Neuron (in vitro differentiated cells): ENCODE data around the gene PDGFC.

ENCODE experiments used
- H2AFZ ChIP-seq: one replicate; pipeline ENCODE4 v1.6.1; 2013; ENCODE audit warnings: low read depth, mild to moderate bottlenecking, inconsistent platforms, low read length, moderate library complexity
- H3K27me3 ChIP-seq: one replicate; pipeline ENCODE4 v1.6.1; 2013; ENCODE audit warnings: low read length; ENCODE audit not compliant: insufficient read depth
- H3K36me3 ChIP-seq: one replicate; pipeline ENCODE4 v1.6.1; 2013; ENCODE audit warnings: low read length; ENCODE audit not compliant: insufficient read depth
- H3K4me1 ChIP-seq: one replicate; pipeline ENCODE4 v1.6.1; 2013; ENCODE audit warnings: low read length; ENCODE audit not compliant: insufficient read depth
- H3K4me3 ChIP-seq: 2 replicates; pipeline ENCODE4 v1.5.1; 2013; ENCODE audit warnings: mild to moderate bottlenecking, low read length, moderate library complexity
- H3K9me3 ChIP-seq: one replicate; pipeline ENCODE4 v1.6.1; 2013; ENCODE audit warnings: low read length

Gene PDGFC

DNA sequence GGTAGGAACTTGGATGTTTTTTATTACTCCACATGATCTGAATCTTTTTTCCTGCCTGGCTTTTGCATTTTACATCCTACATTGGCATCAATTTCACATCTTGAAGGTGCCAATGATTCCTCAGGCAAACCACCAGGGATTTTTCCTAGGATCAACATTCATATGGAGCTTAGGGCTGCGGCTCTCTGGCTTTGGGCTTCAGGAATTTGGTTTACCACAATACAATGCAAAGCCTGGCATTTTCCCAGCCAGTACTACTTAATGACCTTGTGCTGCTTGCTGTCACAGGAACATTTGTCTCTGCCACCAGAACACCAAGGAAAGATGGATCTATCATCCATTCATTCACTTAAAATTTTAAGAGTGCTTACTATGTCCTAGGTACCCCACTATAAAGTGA, 180.7 kb downstream of the PDGFC start:
- H2AFZ ChIP-seq, result no peak overlapping the region
- no peaks in the 10 kb centered on the region for H3K36me3 ChIP-seq
- H3K4me3 ChIP-seq, result no peak overlapping the region
- H3K9me3 ChIP-seq, result no peaks in the 10 kb centered on the region
- no peaks in the 10 kb centered on the region for H3K4me1 ChIP-seq
- no peaks in the 10 kb centered on the region for H3K27me3 ChIP-seq

DNA sequence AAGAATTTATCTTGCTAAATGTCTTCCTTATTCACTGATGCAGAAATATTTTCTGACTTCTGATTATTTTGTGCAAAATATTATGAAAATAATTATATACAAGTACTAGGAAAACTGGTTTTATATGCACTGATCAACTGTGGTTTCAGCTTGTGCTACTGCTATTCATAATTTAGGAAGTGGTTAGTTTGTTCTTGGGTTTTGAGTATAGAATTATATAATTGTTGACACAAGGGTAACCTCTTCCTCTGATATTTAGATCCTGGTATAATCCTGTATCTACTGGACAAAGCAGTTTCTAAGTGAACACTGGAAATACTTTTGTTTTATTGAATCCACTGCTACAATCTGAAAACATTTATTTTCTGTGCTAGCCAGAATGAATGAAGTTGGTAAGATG, 182.8 kb downstream of the PDGFC start:
- Histone ChIP-seq H3K4me3 (no peak overlapping the region), H2AFZ (no peak overlapping the region), H3K4me1 (no peaks in the 10 kb centered on the region)

DNA sequence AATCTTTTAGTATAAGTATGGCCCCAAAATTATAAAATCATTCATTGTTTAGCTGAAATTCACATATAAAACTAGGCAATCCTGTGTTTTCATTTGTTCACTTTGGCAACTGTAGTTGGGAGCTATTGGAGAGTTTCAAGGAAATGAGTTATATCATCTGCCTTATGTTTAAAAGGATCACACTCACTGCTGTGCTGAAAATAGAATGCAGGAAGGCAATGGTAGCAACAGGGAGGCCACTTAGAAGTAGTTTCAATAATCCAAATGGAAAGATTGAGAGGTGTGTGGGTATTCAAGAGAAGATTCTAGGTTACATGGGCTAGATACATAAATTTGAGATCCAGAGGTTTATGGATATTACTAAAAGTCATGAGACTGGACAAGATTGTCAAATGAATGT, 184.9 kb downstream of the PDGFC start:
- no peaks in the 10 kb centered on the region for H3K9me3 ChIP-seq
- no peak overlapping the region for H3K4me3 ChIP-seq
- H3K4me1 ChIP-seq, result no peaks in the 10 kb centered on the region
- no peaks in the 10 kb centered on the region for H3K27me3 ChIP-seq
- no peaks in the 10 kb centered on the region for H3K36me3 ChIP-seq
- H2AFZ ChIP-seq, result no peak overlapping the region

More for the DNA sequence above, 182.8 kb downstream of the PDGFC start:
- Histone ChIP-seq H3K36me3 (no peaks in the 10 kb centered on the region), H3K27me3 (no peaks in the 10 kb centered on the region), H3K9me3 (no peaks in the 10 kb centered on the region)

DNA sequence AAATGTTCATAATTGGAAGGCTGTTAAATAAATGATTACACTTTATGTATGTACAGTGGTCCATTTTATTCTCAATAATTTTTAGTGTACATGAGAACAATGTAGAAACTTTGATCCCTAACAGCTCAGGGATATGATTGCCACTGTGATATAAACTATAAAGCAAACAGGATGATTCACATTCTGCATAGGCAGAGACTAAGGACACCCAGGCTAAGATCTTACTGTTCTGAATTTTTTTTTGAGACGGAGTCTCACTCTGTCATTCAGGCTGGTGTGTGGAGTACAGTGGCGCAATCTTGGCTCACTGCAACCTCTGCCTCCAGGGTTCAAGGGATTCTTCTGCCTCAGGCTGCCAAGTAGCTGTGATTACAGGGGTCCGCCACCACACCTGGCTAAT, 186.6 kb downstream of the PDGFC start:
- H3K27me3 ChIP-seq, result no peaks in the 10 kb centered on the region
- H3K4me3 ChIP-seq, result no peak overlapping the region
- no peaks in the 10 kb centered on the region for H3K9me3 ChIP-seq
- H2AFZ ChIP-seq, result no peak overlapping the region
- no peaks in the 10 kb centered on the region for H3K36me3 ChIP-seq
- no peaks in the 10 kb centered on the region for H3K4me1 ChIP-seq

DNA sequence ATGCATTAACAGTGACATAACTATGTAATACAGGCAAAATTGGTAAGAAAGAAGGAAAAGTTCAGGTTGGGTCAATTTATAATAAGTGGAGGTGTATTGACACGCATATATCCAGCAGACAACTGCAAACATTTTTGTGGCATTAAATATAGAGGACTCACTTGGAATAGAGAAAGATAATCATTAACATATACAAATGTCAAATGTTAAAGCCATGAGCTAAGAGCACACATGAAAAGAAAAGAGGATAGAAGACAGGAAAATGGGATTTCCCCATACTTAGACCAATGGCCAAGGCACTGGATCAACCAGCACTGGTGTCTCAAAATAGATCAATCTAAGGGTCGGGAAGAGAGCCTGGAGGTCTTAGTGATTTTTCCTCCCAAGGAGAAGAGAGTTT, 187.6 kb downstream of the PDGFC start:
- H3K4me1 ChIP-seq, result no peaks in the 10 kb centered on the region
- no peak overlapping the region for H3K4me3 ChIP-seq
- no peaks in the 10 kb centered on the region for H3K9me3 ChIP-seq
- no peaks in the 10 kb centered on the region for H3K36me3 ChIP-seq
- no peaks in the 10 kb centered on the region for H3K27me3 ChIP-seq
- no peak overlapping the region for H2AFZ ChIP-seq

DNA sequence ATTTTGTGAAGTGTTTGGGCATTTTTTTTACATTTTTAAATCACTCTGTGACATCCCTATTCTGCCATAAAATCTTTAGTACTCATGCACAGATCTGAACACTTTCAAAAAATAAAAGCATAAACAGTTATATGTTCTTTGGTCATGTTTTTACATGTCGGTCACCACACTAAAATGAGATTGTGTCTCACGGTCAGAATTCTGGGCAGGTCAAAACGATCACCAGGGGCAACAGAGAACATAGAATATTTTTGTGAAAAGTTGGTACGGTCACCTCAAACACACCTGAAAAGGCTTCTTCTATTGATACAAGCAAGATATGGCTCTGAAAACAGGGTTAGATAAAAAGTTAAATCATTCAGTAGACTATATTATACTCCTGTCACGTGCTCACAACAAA, 189.1 kb downstream of the PDGFC start:
- no peaks in the 10 kb centered on the region for H3K9me3 ChIP-seq
- no peak overlapping the region for H2AFZ ChIP-seq
- H3K27me3 ChIP-seq, result no peaks in the 10 kb centered on the region
- H3K36me3 ChIP-seq, result no peaks in the 10 kb centered on the region
- H3K4me1 ChIP-seq, result no peaks in the 10 kb centered on the region
- H3K4me3 ChIP-seq, result no peak overlapping the region

DNA sequence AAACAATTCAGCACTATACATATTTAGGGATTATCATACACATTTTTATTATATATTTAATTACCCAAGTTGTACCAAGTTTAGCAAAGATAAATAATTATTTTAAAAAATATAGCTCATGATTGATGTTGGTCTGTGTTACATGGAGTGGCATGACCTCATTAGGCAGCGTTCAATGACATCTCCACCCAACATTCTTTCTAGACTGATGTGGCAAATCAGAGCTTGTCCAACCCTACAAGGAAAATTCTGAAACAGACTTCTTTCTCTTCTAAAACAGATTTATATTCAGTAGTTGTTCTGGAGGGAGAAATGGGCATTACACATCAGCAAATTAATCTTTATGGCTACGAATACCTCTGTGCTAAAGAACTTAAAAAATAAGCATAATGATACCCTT, 189.7 kb downstream of the PDGFC start:
- Histone ChIP-seq H3K4me1 (no peaks in the 10 kb centered on the region), H3K9me3 (no peaks in the 10 kb centered on the region), H2AFZ (no peak overlapping the region), H3K36me3 (no peaks in the 10 kb centered on the region), H3K27me3 (no peaks in the 10 kb centered on the region), H3K4me3 (no peak overlapping the region)

DNA sequence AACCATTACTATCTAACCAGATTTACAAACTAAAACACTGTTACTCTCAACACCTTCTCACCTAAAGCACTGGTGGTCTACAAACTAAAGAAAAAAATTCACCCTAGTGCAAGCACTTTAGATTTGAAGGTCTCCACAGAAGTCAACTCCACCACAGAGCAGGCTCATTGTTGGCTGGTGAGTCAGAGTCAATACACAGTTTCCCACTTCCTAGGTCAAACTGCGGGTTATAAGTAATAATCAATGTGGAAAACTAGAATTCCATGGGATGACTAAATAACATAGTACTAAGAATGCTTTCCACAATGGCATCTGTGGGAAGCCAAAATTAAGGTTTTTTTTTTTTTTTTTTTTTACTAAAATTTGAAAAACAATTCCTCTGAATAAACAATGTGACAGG, 191.8 kb downstream of the PDGFC start:
- Histone ChIP-seq H3K4me1 (peaks cover 4% of the 10 kb centered on the region), H3K27me3 (no peaks in the 10 kb centered on the region), H3K36me3 (no peaks in the 10 kb centered on the region), H3K9me3 (no peaks in the 10 kb centered on the region), H3K4me3 (no peak overlapping the region), H2AFZ (no peak overlapping the region)

DNA sequence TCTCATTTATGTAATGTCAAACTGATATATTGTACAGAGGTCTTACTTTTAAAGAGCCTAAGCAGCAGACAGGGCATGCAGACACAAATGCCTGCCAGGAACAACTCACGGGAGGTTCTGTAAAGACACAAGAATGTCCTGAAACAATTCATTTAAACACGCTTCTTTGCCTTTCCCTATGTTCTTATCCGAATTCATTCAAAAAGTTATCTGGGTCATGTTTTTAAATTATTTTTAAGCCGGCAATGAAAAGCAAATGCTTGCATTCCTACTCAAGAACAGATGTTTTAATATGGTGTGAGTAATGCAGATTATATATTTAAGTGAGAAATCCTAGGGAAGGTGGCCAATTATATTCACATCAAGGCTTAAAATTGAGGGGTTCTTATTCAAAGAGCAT, 192.6 kb downstream of the PDGFC start:
- Histone ChIP-seq H2AFZ (no peak overlapping the region), H3K36me3 (no peaks in the 10 kb centered on the region), H3K9me3 (no peaks in the 10 kb centered on the region), H3K4me3 (no peak overlapping the region), H3K27me3 (no peaks in the 10 kb centered on the region), H3K4me1 (peaks cover 4% of the 10 kb centered on the region)

DNA sequence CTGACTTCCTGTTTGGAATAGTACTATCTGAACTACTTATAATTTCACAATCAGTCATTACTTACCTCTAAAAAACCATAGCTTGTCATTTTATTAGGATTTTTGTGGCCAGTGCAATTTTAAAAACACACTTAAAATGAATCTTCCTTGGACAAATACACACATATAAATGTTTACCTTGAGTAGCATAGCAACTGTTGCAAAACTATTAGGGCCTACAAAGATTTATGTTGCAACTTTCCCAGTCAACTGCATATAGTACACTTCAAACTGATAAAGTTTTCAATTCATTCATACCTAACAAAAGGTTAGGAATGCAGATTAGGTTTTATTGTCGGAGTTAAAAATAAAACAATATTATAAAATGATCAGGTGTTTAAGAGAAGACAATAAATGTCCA, 193.0 kb downstream of the PDGFC start:
- Histone ChIP-seq H3K9me3 (no peaks in the 10 kb centered on the region), H2AFZ (no peak overlapping the region), H3K4me3 (no peak overlapping the region), H3K27me3 (no peaks in the 10 kb centered on the region), H3K4me1 (peaks cover 4% of the 10 kb centered on the region), H3K36me3 (no peaks in the 10 kb centered on the region)

DNA sequence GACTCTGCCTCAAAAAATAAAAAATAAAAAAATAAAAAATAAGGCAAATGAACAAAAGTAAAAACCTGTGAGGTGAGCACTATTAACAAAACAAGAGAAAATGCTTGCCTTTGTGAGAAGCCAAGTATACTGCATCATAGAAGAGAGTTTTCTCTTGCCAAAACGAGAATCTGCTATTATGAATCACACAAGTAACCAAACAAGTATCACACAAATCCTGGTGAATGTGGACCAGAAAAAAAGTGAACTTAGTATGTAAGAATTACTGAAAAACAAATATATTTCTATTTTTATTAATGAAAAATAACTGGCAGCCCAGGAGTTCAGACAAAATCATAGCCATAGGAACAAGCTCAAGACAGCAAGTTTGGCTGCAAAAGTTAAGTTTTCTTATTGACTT, 193.5 kb downstream of the PDGFC start:
- H3K4me1 ChIP-seq, result peaks cover 4% of the 10 kb centered on the region

DNA sequence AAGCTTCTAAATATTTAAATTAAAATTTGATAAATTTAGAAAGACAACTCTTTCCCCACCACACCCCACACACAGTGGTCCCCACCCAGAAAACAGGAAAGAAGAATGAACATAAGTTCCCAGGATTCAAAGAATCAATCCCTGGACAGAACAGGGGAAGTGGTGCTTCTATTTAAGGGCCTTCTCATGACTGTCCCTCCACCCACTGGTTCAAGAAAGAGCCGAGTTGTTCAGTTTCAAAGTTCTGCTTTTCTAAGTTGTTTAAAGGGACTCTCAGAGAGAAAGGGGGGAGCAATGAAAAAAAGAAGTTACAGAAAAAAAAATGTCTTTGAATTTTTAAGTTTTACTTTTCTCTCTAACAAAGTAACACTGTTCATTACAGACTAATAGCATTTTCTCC, 195.8 kb downstream of the PDGFC start:
- Histone ChIP-seq H3K4me1 (peaks cover 23% of the 10 kb centered on the region), H3K27me3 (no peaks in the 10 kb centered on the region), H3K4me3 (no peak overlapping the region), H3K9me3 (no peaks in the 10 kb centered on the region), H2AFZ (no peak overlapping the region), H3K36me3 (no peaks in the 10 kb centered on the region)

More for the DNA sequence above, 193.5 kb downstream of the PDGFC start:
- H2AFZ ChIP-seq, result no peak overlapping the region
- no peaks in the 10 kb centered on the region for H3K36me3 ChIP-seq
- H3K4me3 ChIP-seq, result no peak overlapping the region
- no peaks in the 10 kb centered on the region for H3K9me3 ChIP-seq
- no peaks in the 10 kb centered on the region for H3K27me3 ChIP-seq

DNA sequence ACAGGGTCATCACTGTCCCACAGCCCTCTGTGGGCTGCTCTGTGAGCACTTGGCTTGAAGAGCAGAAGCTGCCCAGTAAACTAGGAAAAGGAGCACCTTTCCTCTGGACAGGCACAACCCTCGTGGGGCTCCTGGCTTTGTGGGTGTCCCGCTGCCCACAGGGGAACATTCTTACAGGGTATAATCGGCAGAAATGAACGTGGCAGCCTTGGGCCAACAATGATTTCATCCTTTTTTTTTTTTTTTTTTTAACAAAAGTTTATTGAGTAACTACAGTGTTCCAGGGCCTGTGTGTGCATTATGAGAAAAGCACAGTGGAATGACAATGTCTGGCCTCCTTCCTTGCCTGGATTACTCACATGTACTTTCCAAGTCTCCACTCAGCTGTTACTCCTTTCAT, 197.2 kb downstream of the PDGFC start:
- peaks cover 37% of the 10 kb centered on the region for H3K4me1 ChIP-seq
- no peak overlapping the region for H2AFZ ChIP-seq
- no peaks in the 10 kb centered on the region for H3K36me3 ChIP-seq
- H3K9me3 ChIP-seq, result no peaks in the 10 kb centered on the region
- H3K27me3 ChIP-seq, result no peaks in the 10 kb centered on the region
- H3K4me3 ChIP-seq, result no peak overlapping the region

DNA sequence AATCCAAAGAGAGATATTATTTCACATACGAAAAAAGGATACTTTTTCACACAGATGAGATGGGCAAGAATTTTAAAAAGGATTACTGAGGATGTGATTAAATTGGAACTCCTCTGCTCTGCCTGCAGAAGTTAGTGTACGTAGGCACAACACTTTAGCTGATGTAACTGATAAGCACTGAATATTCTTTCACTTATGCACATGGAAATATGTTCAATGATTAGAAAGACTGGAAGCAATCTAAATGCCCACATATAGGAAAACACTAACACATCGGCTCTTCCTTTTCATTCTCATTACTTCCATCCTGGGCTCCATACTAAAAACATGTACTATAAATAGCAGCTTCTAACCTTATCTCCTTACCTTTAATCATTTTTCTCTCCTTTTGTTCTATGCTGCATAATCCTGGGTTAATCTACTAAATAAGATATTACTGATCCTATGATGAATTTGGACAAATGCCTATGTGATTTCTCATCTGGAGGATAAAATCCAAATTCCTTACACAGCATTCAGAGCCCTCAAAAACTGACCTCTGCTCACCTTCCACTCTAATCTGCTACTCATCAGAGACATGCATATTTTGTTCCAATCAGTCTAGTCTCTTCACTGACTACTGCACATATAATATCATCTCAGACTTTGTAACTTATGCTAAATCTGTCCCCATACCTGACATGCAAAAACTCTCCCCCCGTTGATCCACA, 197.8 kb downstream of the PDGFC start:
- peaks cover 39% of the 10 kb centered on the region for H3K4me1 ChIP-seq
- no peak overlapping the region for H3K4me3 ChIP-seq
- H3K27me3 ChIP-seq, result no peaks in the 10 kb centered on the region
- H3K9me3 ChIP-seq, result no peaks in the 10 kb centered on the region
- no peak overlapping the region for H2AFZ ChIP-seq
- H3K36me3 ChIP-seq, result no peaks in the 10 kb centered on the region
